Activated CD4-positive, alpha-beta T cell treated with anti-CD3 and anti-CD28 coated beads, Interleukin-2, Interleukin-6, amounts not matched to agents 100 ng/mL and 50 ng/mL, durations not matched to agents 16 hours and 8 hours (primary cell): ENCODE measurements around the gene PMIS2.

Source experiments
- DNase-seq: peaks from one replicate; pipeline ENCODE4 v3.0.0-alpha.2; 2020

PMIS2 gene

GRCh38 chr19:35636651-35637050 lies 50.7 kb downstream of the PMIS2 start:
- no peak for DNase-seq
